Measurements from ENCODE around the gene NRCAM.

DNA sequence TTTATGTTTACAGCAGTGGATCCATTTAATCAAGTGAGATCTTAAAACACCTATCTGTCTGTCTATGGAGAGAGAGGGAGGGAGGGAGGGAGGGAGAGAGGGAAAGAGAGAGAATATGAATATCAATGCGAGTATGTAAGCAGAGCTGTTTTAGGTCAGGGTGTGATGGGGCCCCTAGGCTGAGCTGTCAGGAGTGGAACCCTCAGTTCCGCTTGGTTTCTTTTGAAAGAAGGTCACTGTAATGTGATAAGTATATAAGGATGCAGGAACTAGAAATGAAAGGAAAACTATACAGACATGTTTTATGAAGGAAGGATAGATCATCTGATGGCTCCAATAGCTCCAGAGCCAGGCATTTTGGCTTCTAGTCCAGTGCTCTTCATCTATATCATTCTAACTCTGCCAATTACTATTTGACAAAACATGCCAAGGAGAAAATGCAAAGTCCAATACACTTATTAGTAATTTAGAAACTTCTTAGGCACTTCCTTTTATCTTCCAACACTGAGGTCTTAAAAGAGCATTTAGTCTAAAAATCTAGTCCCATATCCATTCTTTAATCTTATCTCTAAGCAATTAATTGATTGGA is 70.3 kb downstream of the NRCAM start:
- TF ChIP-seq RNF2 (IDR thresholded peaks at IDR 0.05; ENCODE audit: borderline replicate concordance, low read depth, low read length, missing control alignments, poor library complexity, severe bottlenecking) = no peak
- no peak for TF ChIP-seq ASH2L (IDR thresholded peaks at IDR 0.05; ENCODE audit: low read length)
- no peak for TF ChIP-seq POLR2AphosphoS5 (IDR thresholded peaks at IDR 0.05; ENCODE audit: low read depth, low read length)
- no peak for TF ChIP-seq RAD21 (IDR thresholded peaks at IDR 0.05 in 1 of 2, conservative IDR thresholded peaks at IDR 0.05 in 1 of 2; ENCODE audit: low read depth in 2 of 2, low read length in 2 of 2)
- no peak for TF ChIP-seq BCL11A (IDR thresholded peaks at IDR 0.05; ENCODE audit: low read depth in 2 of 2, low read length in 2 of 2)
- no peak for TF ChIP-seq CHD1 (IDR thresholded peaks at IDR 0.05; ENCODE audit: low read depth, low read length)
- TF ChIP-seq CTCF (IDR thresholded peaks at IDR 0.05; ENCODE audit: control extremely low read depth in 1 of 3, insufficient read depth in 1 of 3, low read depth in 1 of 3, low read length in 3 of 3) = no peak
- no peak for TF ChIP-seq CEBPB (IDR thresholded peaks at IDR 0.05; ENCODE audit: low read depth, low read length)
- TF ChIP-seq KDM5A (IDR thresholded peaks at IDR 0.05; ENCODE audit: low read length) = no peak
- no peak for TF ChIP-seq TAF7 (optimal IDR thresholded peaks at IDR 0.05; ENCODE audit: borderline replicate concordance, low read depth, low read length)

Data from H1 (cell line).